Transverse colon (tissue), 4 donors: ENCODE data around the gene RABGAP1L. TPM values are rescaled to one million over a fixed set of nuclear protein-coding genes. Genes with fewer than 3 reads are reported as not detected.

Source experiments
- DNase-seq: peaks from one replicate; pipeline ENCODE4 v3.0.0-alpha.2; 2019
- H3K27ac ChIP-seq, 4 donors: fragments of 200-600 bp; sonication (generic); 2 replicates each; pipeline ENCODE4 v1.5.1; 2016 to 2018; ENCODE audit warnings: inconsistent platforms in 4 of 4
- H3K27me3 ChIP-seq: fragments of 200-600 bp; sonication (generic); 2 replicates; pipeline ENCODE4 v1.5.1; 2017; ENCODE audit warnings: inconsistent platforms
- H3K36me3 ChIP-seq, 4 donors: fragments of 200-600 bp; sonication (generic); 2 replicates each; pipeline ENCODE4 v1.5.1; 2017 to 2019; ENCODE audit warnings: inconsistent platforms in 4 of 4
- H3K4me1 ChIP-seq, 4 donors: fragments of 200-600 bp; sonication (generic); 2 replicates each; pipeline ENCODE4 v1.5.1; 2017 to 2020; ENCODE audit warnings: inconsistent platforms in 4 of 4
- H3K4me3 ChIP-seq, 4 donors: fragments of 200-600 bp; sonication (generic); 1 replicate in 1 of 4; 2 replicates in 3 of 4; pipeline versions ENCODE4 v1.5.1 to v1.6.1; 2017 to 2019; ENCODE audit warnings: inconsistent platforms in 4 of 4
- H3K9me3 ChIP-seq, 2 donors: fragments of 200-600 bp; sonication (generic); 2 replicates each; pipeline ENCODE4 v1.5.1; 2017 to 2019; ENCODE audit warnings: inconsistent platforms in 2 of 2
- EP300 ChIP-seq: sonication (generic); formaldehyde crosslinking; IDR thresholded peaks from one replicate; pipeline ENCODE4 v1.6.1; 2017; ENCODE audit warnings: antibody characterized with exemption, low read depth
- POLR2A ChIP-seq: fragments of 450-650 bp; IDR thresholded peaks from one replicate; pipeline ENCODE4 v1.6.1; 2016; ENCODE audit warnings: antibody characterized with exemption, mild to moderate bottlenecking, moderate library complexity
- POLR2AphosphoS5 ChIP-seq, 3 donors: sonication (generic); formaldehyde crosslinking; IDR thresholded peaks; one replicate each; pipeline ENCODE4 v1.6.1; 2016; ENCODE audit warnings: antibody characterized with exemption in 3 of 3
- WGBS, 2 donors: methylation state at CpG; one replicate each; pipeline ENCODE4 v1.1.5; 2018; ENCODE audit warnings: low coverage in 1 of 2; 5-methylcytosine and 5-hydroxymethylcytosine counted together
- in situ Hi-C, 4 donors: fragments of 200-750 bp; cut with MboI; loops; one replicate each; pipeline versions ENCODE4 v1.15.0 to v1.15.1; 2017; ENCODE audit warnings: low sequenced_read_pairs in 3 of 4, low pct_ligation_motif_present in 1 of 4, low pct_unique_long_range_greater_than_20kb in 1 of 4
- intact Hi-C: fragments of 100-400 bp; cut with DNase I; formaldehyde crosslinking; loops from one replicate; pipeline ENCODE4 v1.15.1; 2023; ENCODE audit warnings: low total_unique reads
- total RNA-seq, 4 donors: library from RNA; depleted of rRNA; stranded (reverse); fragments of >200 nt; gene quantifications; one replicate each; pipeline ENCODE4 v1.1.0, GENCODE V29; 2016
- TF ChIP-seq, protein P1 (sequence below), 5 experiments: fragments of 200-600 bp in 3 of 5; fragments of 450-650 bp in 2 of 5; sonication (generic) in 3 of 5; IDR thresholded peaks; 1 replicate in 2 of 5; 2 replicates in 3 of 5; pipeline ENCODE4 v1.5.1; 2016 to 2017; ENCODE audit warnings: antibody characterized with exemption in 5 of 5, inconsistent platforms in 3 of 5, mild to moderate bottlenecking in 2 of 5, moderate library complexity in 1 of 5

Gene RABGAP1L
- total RNA-seq, 4 donors from 2014 or later: 68.9 to 127 (median 99.9) TPM

DNA sequence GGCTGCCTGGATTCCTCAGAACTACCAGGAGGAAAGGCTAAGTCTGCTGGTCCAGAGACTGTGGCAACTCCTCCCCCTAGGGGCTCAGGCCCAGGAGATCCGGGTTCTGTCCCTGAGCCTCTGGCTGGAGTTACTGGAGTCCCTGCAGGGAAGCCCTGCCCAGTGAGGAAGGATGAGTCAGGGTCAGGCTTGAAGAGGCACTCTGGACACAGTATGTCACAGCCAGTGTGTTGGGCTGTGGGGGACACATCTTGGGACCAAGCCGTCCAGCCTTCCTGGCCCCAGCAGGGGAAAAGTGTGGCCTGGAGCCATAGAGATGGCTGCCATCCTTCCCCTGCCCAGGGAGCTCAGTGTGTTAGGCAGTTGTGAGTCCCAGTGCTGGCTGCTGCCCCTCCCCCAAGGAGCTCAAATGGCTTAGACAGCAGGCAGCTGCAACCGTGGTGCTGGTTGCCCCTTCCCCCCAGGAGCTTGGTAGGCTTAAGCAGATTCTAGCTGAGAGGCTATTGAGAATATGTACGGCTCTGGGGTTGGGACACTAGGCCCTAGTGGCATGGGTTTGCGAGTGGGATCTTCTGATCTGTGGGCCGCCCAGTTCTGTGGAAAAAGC lies 28.2 kb upstream of the RABGAP1L start:
- H3K4me1 ChIP-seq: peaks cover 0 to 4% (median 0%) of the 10 kb centered on the region in 4 donors
- no peak overlapping the region for H3K27ac ChIP-seq
- no peaks in the 10 kb centered on the region for H3K9me3 ChIP-seq
- 68% methylated on average over 6 of the region's 6 CpGs; no CpG with 5 or more reads in 1 of the 2 donors for WGBS, 2 donors
- DNase-seq: no peak
- no peaks in the 10 kb centered on the region for H3K27me3 ChIP-seq
- H3K4me3 ChIP-seq: no peak overlapping the region
- in situ Hi-C loops (no loop called here), intact Hi-C loops (no loop called here)
- H3K36me3 ChIP-seq: no peaks in the 10 kb centered on the region
- TF ChIP-seq EP300 (no peak), POLR2A (no peak), POLR2AphosphoS5 (IDR thresholded peaks at IDR 0.05) (no peak)

DNA sequence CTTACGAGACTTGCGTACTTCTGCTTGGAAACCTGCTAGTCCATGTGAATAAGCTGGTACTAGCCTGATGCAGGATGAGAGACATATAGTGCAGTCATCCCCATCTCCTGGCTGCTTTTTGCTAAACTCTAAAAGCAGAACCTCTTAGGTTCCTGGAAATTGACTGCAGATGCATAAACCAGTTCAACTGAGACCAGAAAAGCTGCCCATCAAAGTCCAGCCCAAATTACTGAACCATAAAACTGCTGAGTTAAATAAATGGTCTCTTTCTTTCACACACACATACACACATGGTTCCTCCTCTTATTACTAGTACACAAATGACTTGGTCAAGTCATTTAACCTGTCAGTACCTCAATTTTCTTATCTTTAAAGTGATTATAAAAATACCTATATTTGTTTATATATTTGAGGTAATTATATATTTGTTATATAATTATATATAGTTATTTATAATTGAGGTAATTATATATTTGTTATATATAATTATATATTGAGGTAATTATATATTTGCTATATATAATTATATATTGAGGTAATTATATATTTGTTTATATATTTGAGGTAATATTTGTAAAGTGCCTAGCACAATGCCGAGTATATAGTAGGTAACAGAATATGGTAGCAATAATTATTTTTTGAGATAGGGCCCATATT lies 25.2 kb upstream of the RABGAP1L start:
- TF ChIP-seq EP300 (no peak), POLR2A (no peak)
- TF ChIP-seq, protein P1, sequence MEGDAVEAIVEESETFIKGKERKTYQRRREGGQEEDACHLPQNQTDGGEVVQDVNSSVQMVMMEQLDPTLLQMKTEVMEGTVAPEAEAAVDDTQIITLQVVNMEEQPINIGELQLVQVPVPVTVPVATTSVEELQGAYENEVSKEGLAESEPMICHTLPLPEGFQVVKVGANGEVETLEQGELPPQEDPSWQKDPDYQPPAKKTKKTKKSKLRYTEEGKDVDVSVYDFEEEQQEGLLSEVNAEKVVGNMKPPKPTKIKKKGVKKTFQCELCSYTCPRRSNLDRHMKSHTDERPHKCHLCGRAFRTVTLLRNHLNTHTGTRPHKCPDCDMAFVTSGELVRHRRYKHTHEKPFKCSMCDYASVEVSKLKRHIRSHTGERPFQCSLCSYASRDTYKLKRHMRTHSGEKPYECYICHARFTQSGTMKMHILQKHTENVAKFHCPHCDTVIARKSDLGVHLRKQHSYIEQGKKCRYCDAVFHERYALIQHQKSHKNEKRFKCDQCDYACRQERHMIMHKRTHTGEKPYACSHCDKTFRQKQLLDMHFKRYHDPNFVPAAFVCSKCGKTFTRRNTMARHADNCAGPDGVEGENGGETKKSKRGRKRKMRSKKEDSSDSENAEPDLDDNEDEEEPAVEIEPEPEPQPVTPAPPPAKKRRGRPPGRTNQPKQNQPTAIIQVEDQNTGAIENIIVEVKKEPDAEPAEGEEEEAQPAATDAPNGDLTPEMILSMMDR (IDR thresholded peaks at IDR 0.05): no peak
- intact Hi-C loops (no loop called here), in situ Hi-C loops (no loop called here)
- Histone ChIP-seq H3K27ac (no peak overlapping the region), H3K27me3 (no peaks in the 10 kb centered on the region), H3K4me3 (no peak overlapping the region), H3K4me1 (peaks cover 0 to 4% (median 0%) of the 10 kb centered on the region in 4 donors), H3K36me3 (no peaks in the 10 kb centered on the region), H3K9me3 (no peaks in the 10 kb centered on the region)
- 81 to 91% methylated on average over 3 of the region's 3 CpGs for WGBS, 2 donors
- no peak for DNase-seq

- no peaks in the 10 kb centered on the region for H3K36me3 ChIP-seq
- WGBS, 2 donors: 48 to 53% methylated on average over 2 of the region's 2 CpGs
- no peak overlapping the region for H3K27ac ChIP-seq
- intact Hi-C loops: no loop called here
- in situ Hi-C loops: no loop called here
- no peak overlapping the region for H3K4me3 ChIP-seq
- no peak for DNase-seq
- no peak for TF ChIP-seq POLR2AphosphoS5 (IDR thresholded peaks at IDR 0.05)
- TF ChIP-seq, protein P1 (IDR thresholded peaks at IDR 0.05): no peak
- TF ChIP-seq EP300: no peak
- TF ChIP-seq POLR2A: no peak
- no peaks in the 10 kb centered on the region for H3K27me3 ChIP-seq
- H3K9me3 ChIP-seq: no peaks in the 10 kb centered on the region
- peaks cover 0 to 4% (median 0%) of the 10 kb centered on the region in 4 donors for H3K4me1 ChIP-seq
Observed at GRCh38 chr1:174135211-174135610, 24.1 kb upstream of the RABGAP1L start.

DNA sequence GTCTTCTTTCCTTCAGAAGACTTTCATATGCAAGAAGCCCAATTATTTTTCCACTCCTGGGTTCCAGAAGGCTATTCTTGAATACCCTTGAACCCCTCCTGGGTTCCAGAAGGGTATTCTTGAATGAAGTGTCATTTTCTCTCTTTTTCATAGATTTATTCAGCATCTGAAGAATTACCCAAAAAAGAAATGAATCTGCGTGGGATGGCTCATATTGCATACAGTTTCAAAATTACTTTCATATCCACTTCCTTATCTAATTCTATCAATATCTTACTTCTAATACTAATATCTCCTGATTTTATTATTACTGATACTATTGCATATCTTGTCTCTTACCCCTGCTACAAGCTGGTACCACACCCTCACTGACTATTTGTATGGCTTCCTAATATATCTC lies 22.6 kb upstream of the RABGAP1L start:
- Histone ChIP-seq H3K9me3 (no peaks in the 10 kb centered on the region), H3K36me3 (no peaks in the 10 kb centered on the region), H3K4me1 (peaks cover 0 to 4% (median 0%) of the 10 kb centered on the region in 4 donors), H3K4me3 (no peak overlapping the region), H3K27ac (no peak overlapping the region), H3K27me3 (no peaks in the 10 kb centered on the region)
- 77 to 79% methylated on average over 1 of the region's 1 CpG for WGBS, 2 donors
- intact Hi-C loops (no loop called here), in situ Hi-C loops (no loop called here)
- no peak for DNase-seq
- TF ChIP-seq POLR2AphosphoS5 (IDR thresholded peaks at IDR 0.05) (no peak), POLR2A (no peak), EP300 (no peak)
- TF ChIP-seq, protein P1 (IDR thresholded peaks at IDR 0.05): no peak
